ENCODE data around the gene N4BP3.
A peak's percentile ranks its signal among the peaks of the same experiment; 100 is the strongest.

N4BP3 gene

DNA sequence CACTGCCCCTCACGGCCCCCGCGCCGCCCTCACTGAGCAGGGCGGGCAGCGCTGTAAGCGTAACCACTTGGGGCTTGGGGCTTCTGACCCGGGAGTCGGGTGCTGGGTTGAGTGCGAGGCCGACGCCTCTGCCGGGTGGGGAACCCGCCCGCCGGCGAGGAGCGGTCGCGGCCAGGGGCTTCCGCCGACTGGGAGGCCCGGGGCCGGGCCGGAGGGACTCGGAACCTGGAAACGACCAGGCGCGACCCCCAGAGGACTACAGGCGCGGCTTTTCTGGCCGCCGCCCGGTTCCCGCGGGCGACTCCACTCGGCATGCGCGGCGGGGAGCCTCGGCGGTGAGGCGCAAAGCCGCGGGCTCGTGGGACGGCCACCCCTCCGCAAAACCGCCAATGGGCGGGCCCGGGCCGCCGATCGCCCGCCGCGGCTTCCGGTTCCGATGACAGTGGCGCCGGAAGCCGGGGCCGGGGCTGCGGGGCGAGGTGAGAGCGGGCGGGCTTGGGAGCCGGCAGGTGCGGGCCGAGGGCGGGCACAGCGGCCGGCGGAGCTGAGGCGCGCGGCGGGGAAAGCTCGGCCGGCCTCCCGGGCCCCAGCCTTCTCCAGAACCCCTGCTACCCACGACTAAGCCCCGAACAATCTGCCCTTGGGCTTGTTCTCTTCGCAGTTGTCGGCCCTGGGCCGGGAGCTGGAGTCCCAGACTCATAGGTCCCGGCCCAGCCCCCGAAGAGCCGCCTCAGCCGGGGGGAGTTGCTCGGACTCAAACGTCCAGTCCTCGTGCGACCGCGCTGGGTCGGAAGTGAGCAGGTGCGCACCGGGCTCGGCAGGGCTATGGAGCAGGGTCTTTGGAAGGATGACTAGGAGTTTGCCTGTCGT, 17.5 kb downstream of the N4BP3 start, which contains the start of gene RMND5B:
TSS of gene RMND5B (plus strand) at position 439 of the 870 bp plus-strand sequence. CDS start 7,106 bp downstream, outside the sequence.
- DNase-seq (ENCODE audit: low read depth, low spot score): no peak

DNA sequence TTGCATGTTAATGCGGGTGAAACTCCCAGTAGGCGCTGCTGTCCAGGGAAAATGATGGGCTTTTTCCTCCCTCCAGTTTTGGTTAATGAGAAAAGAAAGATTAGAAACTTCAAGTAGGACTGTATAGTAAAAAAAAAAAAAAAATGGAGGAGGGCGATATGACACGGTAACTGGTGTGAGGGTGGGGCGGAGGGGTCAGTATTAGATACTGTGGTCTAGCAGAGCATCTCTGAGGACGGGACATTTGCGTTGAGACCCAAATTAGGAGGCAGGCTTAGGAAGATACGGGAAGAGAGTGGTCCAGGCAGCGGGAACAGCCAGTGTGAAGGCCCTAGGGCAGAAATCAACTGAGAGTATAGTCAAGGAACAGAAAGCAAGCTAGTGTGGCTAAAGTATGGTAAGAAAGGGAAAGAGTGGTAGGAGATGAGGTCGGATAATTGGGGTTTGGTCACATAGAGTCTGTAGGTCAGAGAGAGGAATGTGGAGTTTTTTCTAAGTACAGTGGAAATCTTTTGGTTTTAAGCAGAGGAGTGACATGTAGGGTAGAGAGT, 18.2 kb downstream of the N4BP3 start:
- no peak for DNase-seq (ENCODE audit: low read depth, low spot score)
- ChIA-PET POLR2A (no interaction called here), CTCF (interaction anchor here (1.3 to 2.5 kb wide), 3 partner anchors 11 to 56 kb away, joined by 4 to 9 read pairs (median 4); no protein-coding TSS in a partner anchor)
- H3K4me3 ChIP-seq (ENCODE audit: low read depth, low read length): peak overlapping the region; percentile 75
- TF ChIP-seq, protein P1, sequence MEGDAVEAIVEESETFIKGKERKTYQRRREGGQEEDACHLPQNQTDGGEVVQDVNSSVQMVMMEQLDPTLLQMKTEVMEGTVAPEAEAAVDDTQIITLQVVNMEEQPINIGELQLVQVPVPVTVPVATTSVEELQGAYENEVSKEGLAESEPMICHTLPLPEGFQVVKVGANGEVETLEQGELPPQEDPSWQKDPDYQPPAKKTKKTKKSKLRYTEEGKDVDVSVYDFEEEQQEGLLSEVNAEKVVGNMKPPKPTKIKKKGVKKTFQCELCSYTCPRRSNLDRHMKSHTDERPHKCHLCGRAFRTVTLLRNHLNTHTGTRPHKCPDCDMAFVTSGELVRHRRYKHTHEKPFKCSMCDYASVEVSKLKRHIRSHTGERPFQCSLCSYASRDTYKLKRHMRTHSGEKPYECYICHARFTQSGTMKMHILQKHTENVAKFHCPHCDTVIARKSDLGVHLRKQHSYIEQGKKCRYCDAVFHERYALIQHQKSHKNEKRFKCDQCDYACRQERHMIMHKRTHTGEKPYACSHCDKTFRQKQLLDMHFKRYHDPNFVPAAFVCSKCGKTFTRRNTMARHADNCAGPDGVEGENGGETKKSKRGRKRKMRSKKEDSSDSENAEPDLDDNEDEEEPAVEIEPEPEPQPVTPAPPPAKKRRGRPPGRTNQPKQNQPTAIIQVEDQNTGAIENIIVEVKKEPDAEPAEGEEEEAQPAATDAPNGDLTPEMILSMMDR (IDR thresholded peaks at IDR 0.05; ENCODE audit: insufficient read depth, low read length, missing control alignments): no peak

More for the DNA sequence above, 17.5 kb downstream of the N4BP3 start, which contains the start of gene RMND5B:
- ChIA-PET CTCF (interaction anchor here (1.4 to 2.5 kb wide), 2 partner anchors 10 to 55 kb away, joined by 4 to 9 read pairs; no protein-coding TSS in a partner anchor), POLR2A (no interaction called here)
- TF ChIP-seq, protein P1 (IDR thresholded peaks at IDR 0.05; ENCODE audit: insufficient read depth, low read length, missing control alignments): no peak
- H3K4me3 ChIP-seq (ENCODE audit: low read depth, low read length): peak within 1 kb of the TSS; percentile 75

- DNase-seq (ENCODE audit: low read depth, low spot score): no peak
- no peak overlapping the region for H3K4me3 ChIP-seq (ENCODE audit: low read depth, low read length)
- POLR2A ChIA-PET: interaction anchor here (0.6 to 1.3 kb wide), 3 partner anchors 13 to 68 kb away, joined by 3 to 4 read pairs (median 3); no protein-coding TSS in a partner anchor
- CTCF ChIA-PET: interaction anchor here (0.6 to 3.8 kb wide), 4 partner anchors 9 to 576 kb away, joined by 3 to 20 read pairs (median 6); no protein-coding TSS in a partner anchor
- TF ChIP-seq, protein P1 (IDR thresholded peaks at IDR 0.05; ENCODE audit: insufficient read depth, low read length, missing control alignments): no peak
Observed at GRCh38 chr5:178136990-178137389, 23.7 kb downstream of the N4BP3 start.

DNA sequence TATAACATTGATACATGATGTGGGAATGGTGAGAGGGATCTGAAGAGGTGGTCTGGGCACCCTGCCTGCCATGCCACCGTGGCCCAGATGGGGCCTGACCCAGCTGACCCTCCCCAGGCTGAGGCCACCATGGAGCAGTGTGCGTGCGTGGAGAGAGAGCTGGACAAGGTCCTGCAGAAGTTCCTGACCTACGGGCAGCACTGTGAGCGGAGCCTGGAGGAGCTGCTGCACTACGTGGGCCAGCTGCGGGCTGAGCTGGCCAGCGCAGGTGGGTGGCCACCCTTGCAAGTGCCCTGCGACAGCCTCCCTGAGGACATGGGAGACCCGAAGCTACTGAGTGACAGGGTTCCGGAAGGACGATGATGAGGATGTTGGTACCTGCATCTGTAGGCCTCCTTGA, 24.7 kb downstream of the N4BP3 start:
- TF ChIP-seq, protein P1 (IDR thresholded peaks at IDR 0.05; ENCODE audit: insufficient read depth, low read length, missing control alignments): no peak
- ChIA-PET CTCF (interaction anchor here (1.4 to 3.8 kb wide), 2 partner anchors 8 to 17 kb away, joined by 3 to 20 read pairs; no protein-coding TSS in a partner anchor), POLR2A (interaction anchor here (0.6 kb wide), 2 partner anchors 15 to 1148 kb away, joined by 3 read pairs; no protein-coding TSS in a partner anchor)
- DNase-seq (ENCODE audit: low read depth, low spot score): no peak
- H3K4me3 ChIP-seq (ENCODE audit: low read depth, low read length): no peak overlapping the region

DNA sequence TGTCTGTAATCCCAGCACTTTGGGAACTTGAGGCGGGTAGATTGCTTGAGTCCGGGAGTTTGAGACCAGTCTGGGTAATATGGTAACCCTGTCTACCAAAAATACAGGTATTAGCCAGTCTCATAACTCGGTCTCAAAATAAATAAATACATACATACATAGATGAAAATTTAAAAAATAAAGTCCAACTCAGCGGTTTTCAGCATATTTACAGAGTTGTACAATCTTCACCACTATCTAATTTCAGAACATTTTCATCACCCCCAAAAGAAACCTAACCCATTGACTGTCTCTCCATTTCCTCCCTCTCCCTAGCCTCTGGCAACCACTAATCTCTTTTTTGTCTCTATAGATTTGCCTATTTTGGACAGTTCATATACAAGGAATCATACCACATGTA, 28.2 kb downstream of the N4BP3 start:
- H3K4me3 ChIP-seq (ENCODE audit: low read depth, low read length): no peak overlapping the region
- POLR2A ChIA-PET: no interaction called here
- TF ChIP-seq, protein P1 (IDR thresholded peaks at IDR 0.05; ENCODE audit: insufficient read depth, low read length, missing control alignments): no peak
- CTCF ChIA-PET: no interaction called here
- no peak for DNase-seq (ENCODE audit: low read depth, low spot score)

DNA sequence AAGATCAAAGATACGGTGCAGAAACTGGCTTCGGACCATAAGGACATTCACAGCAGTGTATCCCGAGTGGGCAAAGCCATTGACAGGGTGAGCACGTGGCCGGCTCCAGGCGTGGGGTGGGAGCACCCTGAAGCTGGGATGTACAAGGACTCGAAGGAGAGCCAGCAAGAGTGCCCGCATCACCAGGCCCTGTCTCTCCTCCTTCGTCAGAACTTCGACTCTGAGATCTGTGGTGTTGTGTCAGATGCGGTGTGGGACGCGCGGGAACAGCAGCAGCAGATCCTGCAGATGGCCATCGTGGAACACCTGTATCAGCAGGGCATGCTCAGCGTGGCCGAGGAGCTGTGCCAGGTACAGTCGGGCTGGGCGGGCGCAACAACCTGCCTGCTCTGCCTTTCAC, 29.3 kb downstream of the N4BP3 start:
- DNase-seq (ENCODE audit: low read depth, low spot score): no peak
- POLR2A ChIA-PET: no interaction called here
- no peak overlapping the region for H3K4me3 ChIP-seq (ENCODE audit: low read depth, low read length)
- CTCF ChIA-PET: interaction anchor here (2.1 to 8.5 kb wide), 2 partner anchors 9 to 66 kb away, joined by 7 to 61 read pairs; no protein-coding TSS in a partner anchor
- TF ChIP-seq, protein P1 (IDR thresholded peaks at IDR 0.05; ENCODE audit: insufficient read depth, low read length, missing control alignments): no peak

All from AG04449 (cell line).